Measurements from ENCODE around the gene TBC1D2B.

TBC1D2B gene

GRCh38 chr15:78077053-78077870 lies at the start of gene TBC1D2B:
TSS of gene TBC1D2B (minus strand) at chr15:78077711. CDS start at chr15:78077652, 59 bp downstream.
- no peak for FAIRE-seq

- FAIRE-seq, result no peak
Observed at GRCh38 chr15:78125267-78125666, 47.8 kb upstream of the TBC1D2B start.

GRCh38 chr15:78120523-78120922 lies 43.0 kb upstream of the TBC1D2B start:
- no peak for FAIRE-seq

- FAIRE-seq, result no peak
Observed at GRCh38 chr15:78112551-78112950, 35.0 kb upstream of the TBC1D2B start.

- no peak for FAIRE-seq
Observed at GRCh38 chr15:78111788-78112187, 34.3 kb upstream of the TBC1D2B start.

- no peak for FAIRE-seq
Observed at GRCh38 chr15:78110916-78111475, 33.5 kb upstream of the TBC1D2B start.

GRCh38 chr15:78110096-78110495 lies 32.6 kb upstream of the TBC1D2B start:
- no peak for FAIRE-seq

GRCh38 chr15:78109156-78109555 lies 31.6 kb upstream of the TBC1D2B start:
- FAIRE-seq, result no peak

- FAIRE-seq, result no peak
Observed at GRCh38 chr15:78108300-78109084, 31.0 kb upstream of the TBC1D2B start.

- FAIRE-seq, result no peak
Observed at GRCh38 chr15:78107471-78107870, 30.0 kb upstream of the TBC1D2B start.

GRCh38 chr15:78105476-78106241 lies 28.1 kb upstream of the TBC1D2B start:
- no peak for FAIRE-seq

GRCh38 chr15:78104566-78105475 lies 27.3 kb upstream of the TBC1D2B start:
- FAIRE-seq, result no peak

- no peak for FAIRE-seq
Observed at GRCh38 chr15:78104119-78104479, 26.6 kb upstream of the TBC1D2B start.

- FAIRE-seq, result no peak
Observed at GRCh38 chr15:78103406-78104118, 26.1 kb upstream of the TBC1D2B start.

- no peak for FAIRE-seq
Observed at GRCh38 chr15:78102741-78103140, 25.2 kb upstream of the TBC1D2B start.

GRCh38 chr15:78102211-78102610 lies 24.7 kb upstream of the TBC1D2B start:
- no peak for FAIRE-seq

GRCh38 chr15:78101423-78102105 lies 24.1 kb upstream of the TBC1D2B start:
- no peak for FAIRE-seq

GRCh38 chr15:78100886-78101285 lies 23.4 kb upstream of the TBC1D2B start:
- no peak for FAIRE-seq

GRCh38 chr15:78098131-78098755 lies 20.7 kb upstream of the TBC1D2B start:
- no peak for FAIRE-seq

GRCh38 chr15:78097667-78098066 lies 20.2 kb upstream of the TBC1D2B start:
- no peak for FAIRE-seq

All from colon (tissue), 2 donors.